ENCODE data around the gene CERK.

DNA sequence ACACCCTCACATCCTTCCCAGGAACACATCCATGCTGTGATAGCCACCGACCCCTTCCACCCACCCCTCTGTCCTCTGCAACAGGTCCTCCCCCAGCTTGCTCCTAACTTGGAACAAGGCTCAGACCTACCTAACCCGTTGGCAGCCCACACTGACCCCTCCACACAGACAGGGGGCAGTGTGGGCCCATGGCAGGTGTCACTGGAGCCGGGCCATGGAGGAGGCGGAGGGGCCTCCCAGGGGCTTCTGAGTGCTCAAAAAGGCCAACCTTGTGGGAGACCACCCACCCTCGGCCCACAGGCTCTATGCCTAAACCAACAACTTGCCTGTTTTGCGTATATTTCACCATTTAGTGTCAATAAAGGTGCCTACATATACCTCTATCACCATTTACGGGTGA is 57.0 kb downstream of the CERK start:
- TF ChIP-seq, protein P1, sequence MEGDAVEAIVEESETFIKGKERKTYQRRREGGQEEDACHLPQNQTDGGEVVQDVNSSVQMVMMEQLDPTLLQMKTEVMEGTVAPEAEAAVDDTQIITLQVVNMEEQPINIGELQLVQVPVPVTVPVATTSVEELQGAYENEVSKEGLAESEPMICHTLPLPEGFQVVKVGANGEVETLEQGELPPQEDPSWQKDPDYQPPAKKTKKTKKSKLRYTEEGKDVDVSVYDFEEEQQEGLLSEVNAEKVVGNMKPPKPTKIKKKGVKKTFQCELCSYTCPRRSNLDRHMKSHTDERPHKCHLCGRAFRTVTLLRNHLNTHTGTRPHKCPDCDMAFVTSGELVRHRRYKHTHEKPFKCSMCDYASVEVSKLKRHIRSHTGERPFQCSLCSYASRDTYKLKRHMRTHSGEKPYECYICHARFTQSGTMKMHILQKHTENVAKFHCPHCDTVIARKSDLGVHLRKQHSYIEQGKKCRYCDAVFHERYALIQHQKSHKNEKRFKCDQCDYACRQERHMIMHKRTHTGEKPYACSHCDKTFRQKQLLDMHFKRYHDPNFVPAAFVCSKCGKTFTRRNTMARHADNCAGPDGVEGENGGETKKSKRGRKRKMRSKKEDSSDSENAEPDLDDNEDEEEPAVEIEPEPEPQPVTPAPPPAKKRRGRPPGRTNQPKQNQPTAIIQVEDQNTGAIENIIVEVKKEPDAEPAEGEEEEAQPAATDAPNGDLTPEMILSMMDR (IDR thresholded peaks at IDR 0.05) = peak in 8 of 12 donors; percentile 8 to 47 (median 22)
- no peak for TF ChIP-seq POLR2A (IDR thresholded peaks at IDR 0.05)

Measured in heart left ventricle (tissue), 13 donors.